NCI-H2081 treated with DMSO at 0.1 percent for 48 hours (cell line): ENCODE measurements around the gene PSKH1.
"Not testable (repeated sequence)": the region's sequence is repeated elsewhere in the genome, so short reads cannot be mapped to it uniquely, and the experiment has no call there.

Experiments
- DNase-seq: peaks from one replicate; lab custom pipeline; 2025; lab: John Stamatoyannopoulos, UW

Gene PSKH1

DNA sequence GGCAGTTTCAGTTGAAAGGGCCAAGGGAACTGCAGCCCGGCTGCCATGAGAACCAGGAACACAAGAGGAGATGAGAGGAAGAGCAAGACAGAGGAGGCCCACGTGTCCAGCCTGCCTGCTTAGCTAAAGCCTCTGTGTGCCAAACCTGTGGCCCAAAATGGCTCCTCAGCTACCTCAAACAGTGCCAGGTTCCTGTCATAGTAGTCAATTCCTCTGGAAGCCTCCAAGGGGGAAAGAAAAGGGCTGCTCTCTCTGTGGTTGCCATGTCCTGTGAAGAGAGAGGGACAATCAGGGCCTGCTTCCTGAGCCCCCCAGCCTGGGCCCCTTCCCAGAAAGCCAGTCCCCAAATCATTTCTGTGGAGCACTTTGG is 70.2 kb downstream of the PSKH1 start:
- DNase-seq, result no peak

DNA sequence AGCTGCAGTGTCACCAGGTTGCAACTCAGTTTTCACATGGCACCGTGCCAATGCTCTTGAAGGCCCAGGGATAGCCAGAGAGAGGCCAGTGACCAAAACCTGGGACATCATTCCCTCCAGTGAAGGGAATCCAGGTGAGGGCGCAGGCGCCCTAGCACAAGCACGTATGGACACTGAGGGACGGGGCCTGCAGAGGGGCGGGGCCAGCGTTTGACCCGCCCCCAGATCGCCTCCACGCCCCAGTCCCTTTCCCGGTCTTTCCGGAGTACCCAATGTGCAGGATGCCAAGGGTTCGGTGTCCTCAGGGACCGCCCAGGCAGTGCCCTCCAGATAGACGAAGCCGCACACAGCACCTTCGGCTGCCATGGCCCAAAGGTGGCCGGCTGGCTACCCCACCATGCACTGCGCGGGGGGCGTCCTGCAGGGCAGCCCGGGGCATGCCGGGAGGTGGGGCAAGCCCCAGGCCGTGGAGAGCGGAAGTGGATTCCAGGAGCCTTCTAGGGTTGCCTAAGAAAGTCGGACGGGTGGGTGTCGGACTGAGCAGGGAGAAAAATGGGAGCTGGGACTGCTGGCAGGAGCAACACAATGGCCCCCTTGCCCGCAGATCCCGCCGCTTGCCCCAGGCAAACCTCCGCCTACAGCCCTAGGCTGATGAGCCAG is 70.7 kb downstream of the PSKH1 start:
- no peak for DNase-seq

- DNase-seq, result no peak
Measured at GRCh38 chr16:67964477-67965131, 71.5 kb downstream of the PSKH1 start.

DNA sequence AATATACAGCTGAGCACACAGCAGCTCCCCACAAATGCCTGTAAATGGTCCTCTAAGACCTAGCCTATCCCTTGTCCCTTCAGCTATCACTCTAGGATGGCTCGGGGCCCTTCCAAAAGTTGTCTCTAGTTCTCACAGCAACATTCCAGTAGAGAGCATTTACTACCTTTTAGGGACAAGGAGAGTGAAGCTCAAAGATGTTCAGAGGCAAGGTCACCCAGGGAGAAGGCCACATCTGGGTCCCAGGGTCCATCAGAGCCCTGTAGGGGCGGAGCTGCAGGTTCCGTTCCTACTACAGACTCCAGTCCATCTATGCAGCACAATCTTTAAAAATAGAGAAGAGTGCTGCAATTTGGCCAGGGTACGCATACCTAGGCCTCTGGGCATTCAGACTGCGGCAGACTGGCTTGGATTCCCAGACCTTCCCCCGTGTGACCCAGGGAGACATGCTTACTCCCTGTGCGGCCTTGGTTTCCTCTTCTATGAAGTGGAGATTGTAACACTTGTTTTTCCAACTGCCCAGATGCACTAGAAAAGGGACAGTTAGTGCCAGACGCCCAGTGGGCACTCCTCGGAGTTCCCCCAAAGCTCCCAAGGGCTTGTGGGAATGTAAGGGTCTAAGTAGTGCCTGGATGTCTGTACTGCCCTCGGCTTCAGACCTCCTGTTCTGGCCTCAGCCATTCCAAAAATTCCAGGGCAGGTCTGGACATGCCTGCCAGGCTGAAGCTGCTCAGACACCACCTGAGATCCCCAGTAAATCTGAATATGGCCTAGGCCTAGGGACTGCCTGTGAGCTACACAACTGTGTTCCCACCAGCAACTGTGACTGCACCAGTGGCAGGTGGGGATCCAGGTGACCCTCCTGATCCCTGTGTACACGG is 72.9 kb downstream of the PSKH1 start:
- DNase-seq, result no peak

DNA sequence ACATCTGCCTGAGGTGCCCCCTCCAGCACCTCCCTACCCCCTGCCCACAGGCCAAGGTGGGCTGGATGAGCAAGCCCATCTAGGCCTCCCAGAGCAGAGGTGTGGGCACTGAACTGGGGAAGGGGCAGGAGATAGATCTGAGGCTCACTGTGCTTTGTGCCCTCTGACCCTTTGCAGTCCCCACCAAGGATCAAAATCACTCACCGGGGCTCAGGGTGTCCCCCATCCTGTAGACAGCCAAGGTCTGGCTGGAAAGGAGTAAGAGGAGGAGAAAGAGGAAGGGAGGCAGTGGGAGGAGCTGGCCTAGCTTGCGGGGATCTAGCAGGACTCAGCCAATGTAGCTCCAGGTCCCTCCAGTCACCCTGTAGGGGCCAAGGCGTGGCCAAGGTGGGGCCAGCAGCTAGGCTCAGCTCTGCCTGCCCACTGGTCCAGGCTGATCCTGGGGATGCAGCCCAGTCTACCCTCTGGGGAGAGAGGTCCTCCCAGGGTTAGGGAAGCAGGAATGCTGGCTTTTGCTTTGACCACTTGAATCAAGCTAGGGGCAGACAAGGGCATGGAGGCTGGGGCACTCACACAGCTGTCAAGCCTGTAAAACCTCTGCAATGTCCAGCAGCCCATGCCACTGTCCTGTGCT is 73.6 kb downstream of the PSKH1 start:
- DNase-seq, result no peak

- DNase-seq, result no peak
Measured at GRCh38 chr16:67967183-67967957, 74.3 kb downstream of the PSKH1 start.

GRCh38 chr16:67967958-67968399 is 74.9 kb downstream of the PSKH1 start:
- no peak for DNase-seq

DNA sequence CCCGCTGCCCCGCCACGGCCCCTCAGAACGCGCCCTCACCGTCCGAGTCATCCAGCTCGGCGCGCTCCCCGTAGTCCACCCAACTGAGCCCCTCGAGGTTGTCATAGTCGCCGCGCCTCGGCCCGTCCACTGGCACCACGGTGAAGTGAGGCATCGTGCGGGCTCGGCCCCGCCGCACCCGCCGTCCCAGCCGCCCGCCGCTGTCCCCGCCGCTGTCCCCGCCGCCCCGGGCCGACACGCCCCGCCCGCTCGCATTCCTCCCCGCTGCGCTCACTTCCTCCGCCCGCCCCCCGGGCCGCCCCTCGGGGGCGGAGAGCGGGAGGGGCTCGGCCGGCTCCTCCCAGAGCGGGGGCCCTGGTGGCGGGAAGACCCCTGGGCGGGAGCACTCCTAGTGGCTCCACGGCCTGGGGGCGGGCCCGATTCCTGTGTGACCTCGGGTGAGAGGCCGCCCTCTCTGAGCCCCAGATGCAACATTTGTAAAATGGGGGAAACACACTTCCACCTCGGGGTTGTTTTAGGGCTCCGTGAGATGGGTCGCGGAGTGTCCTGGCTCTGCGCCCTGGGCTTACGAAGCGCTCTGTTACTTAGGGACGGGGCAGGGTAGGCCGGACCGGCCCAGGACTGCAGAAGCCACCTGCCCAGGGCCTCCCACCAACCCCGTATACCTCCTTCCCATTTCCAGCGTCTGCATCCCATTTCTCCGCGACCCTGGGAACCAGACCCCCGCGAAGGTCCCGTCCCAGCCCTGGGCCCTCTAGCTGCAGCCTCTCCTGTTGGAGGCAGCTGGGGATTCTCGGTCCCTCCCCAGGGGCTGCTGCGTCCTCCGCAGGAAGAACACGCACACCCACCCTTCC is 75.6 kb downstream of the PSKH1 start, which contains the start of gene SLC12A4:
Gene SLC12A4 (minus strand): TSS at position 238 of the 854 bp plus-strand sequence. CDS start 84 bp downstream, at position 154.
- DNase-seq, result no peak

- no peak for DNase-seq
Measured at GRCh38 chr16:67969254-67970039, 76.4 kb downstream of the PSKH1 start.

DNA sequence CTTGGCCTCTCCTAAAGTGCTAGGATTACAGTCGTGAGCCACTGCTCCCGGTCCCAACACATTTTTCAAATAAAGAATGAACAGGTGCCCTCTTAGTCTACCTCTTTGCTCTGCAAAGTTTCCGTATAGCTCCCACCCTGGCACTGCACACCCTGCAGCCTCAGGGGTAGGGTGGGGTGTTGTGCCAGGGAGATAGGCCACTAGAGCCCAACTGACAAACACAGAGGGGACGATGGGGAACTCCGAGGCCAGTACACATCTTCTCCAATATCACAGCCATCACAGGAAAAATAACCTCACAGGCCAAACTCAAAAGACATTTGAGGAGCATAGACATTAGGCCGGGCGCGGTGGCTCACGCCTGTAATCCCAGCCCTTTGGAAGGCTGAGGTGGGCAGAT is 78.1 kb downstream of the PSKH1 start:
- no peak for DNase-seq

- DNase-seq, result not testable (repeated sequence)
Measured at GRCh38 chr16:67972285-67972684, 79.2 kb downstream of the PSKH1 start.

GRCh38 chr16:67975321-67976105 is 82.5 kb downstream of the PSKH1 start:
- DNase-seq, result no peak

GRCh38 chr16:67976205-67976604 is 83.2 kb downstream of the PSKH1 start:
- DNase-seq, result no peak

- no peak for DNase-seq
Measured at GRCh38 chr16:67977005-67977404, 84.0 kb downstream of the PSKH1 start.

DNA sequence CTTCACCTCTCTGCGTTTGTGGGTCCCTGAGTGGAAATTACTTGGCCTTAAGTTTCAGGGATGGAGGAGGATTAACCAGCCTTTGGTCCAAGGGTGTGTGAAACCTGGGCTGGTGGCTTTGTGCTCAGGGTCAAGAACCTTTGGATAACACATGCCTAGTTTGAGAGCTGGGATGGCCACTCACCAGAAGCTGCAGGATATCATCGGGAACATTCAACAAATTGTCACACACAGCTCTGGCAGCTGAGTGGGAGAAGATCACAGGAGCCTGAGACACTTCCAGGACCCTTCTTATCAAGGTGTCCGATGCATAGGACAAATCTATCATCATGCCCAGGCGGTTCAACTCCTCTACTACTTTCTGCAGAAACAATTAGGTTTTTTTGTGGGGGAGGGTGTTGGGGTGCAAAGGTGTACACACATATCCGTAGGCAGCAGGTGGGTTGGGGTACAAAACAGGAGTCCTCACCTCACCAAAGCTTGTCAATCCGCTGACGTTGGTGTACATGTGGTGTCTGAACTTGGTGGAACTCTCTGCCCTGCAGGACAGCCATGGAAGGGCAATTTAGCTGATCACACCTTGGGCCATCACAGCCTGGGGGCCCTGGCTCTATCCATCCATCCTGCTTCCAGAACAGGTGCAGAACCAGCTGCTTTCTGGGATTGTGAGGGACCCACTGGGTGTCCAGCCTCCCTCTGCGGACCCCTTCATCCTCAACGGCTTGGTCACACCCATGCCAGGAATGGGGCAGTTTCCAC is 84.6 kb downstream of the PSKH1 start:
- no peak for DNase-seq
